Endothelial cell (in vitro differentiated cells): Measurements from ENCODE around the gene FXYD6. TPM values are rescaled to one million over a fixed set of nuclear protein-coding genes. Genes with fewer than 3 reads are reported as not detected.

Experiments
- DNase-seq: peaks from one replicate; pipeline ENCODE4 v3.0.0; 2021; ENCODE audit warnings: low spot score
- H3K27ac Mint-ChIP-seq: one replicate; pipeline ENCODE4 v1.8.0; 2021; ENCODE audit warnings: mixed read lengths, inconsistent platforms; ENCODE audit not compliant: unreplicated experiment
- H3K27me3 Mint-ChIP-seq: one replicate; pipeline ENCODE4 v1.8.0; 2021; ENCODE audit warnings: mild to moderate bottlenecking, moderate library complexity, mixed read lengths, inconsistent platforms; ENCODE audit not compliant: unreplicated experiment
- H3K36me3 Mint-ChIP-seq: one replicate; pipeline ENCODE4 v1.8.0; 2021; ENCODE audit warnings: mild to moderate bottlenecking, low read depth, mixed read lengths, inconsistent platforms; ENCODE audit not compliant: unreplicated experiment
- H3K4me1 Mint-ChIP-seq: one replicate; pipeline ENCODE4 v1.8.0; 2021; ENCODE audit warnings: mild to moderate bottlenecking, mixed read lengths, inconsistent platforms; ENCODE audit not compliant: unreplicated experiment
- H3K4me3 Mint-ChIP-seq: one replicate; pipeline ENCODE4 v1.8.0; 2021; ENCODE audit warnings: mild to moderate bottlenecking, mixed read lengths, inconsistent platforms; ENCODE audit not compliant: unreplicated experiment
- H3K9me3 Mint-ChIP-seq: one replicate; pipeline ENCODE4 v1.8.0; 2021; ENCODE audit warnings: mixed read lengths, inconsistent platforms; ENCODE audit not compliant: unreplicated experiment
- total RNA-seq: library from RNA; stranded (reverse); fragmentation: NEBNext Ultra II Directional; extraction: Animal tissue kit (Norgen Biotek cat#: 25700); gene quantifications from one replicate; pipeline ENCODE4 v1.2.1, GENCODE V29; 2021; ENCODE audit not compliant: unreplicated experiment
- TF ChIP-seq, protein P1 (sequence below): fragments of 200-600 bp; sonication (generic); IDR thresholded peaks from one replicate; pipeline ENCODE4 v1.5.0; 2021; ENCODE audit warnings: antibody characterized with exemption; ENCODE audit not compliant: unreplicated experiment

The FXYD6 gene
- total RNA-seq, 1 donor from 2014 or later = 18.1 TPM

DNA sequence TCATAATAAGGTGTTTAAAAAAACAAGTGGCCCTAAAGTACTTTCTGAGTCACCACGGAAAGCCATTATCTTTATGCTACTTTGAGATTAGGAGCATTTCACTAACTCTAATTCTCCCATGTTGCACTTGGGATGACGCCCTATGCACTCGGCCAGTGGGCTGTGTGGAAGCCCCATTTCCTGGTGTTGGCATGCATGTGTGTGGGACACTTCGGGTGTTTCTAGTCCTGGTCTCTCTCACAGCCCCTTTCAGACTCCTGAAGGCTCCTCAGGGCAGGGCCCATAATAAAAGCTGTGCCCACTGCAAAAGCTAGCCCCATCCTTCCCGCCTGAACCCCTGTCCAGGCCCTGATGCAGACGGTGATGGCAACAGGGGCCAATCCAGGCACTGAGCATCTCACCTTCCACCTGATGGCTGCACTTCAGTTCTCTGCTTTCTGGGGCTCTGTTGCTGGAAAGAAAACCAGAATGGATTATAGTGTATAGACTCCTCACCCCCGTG, 37.0 kb downstream of the FXYD6 start:
- TF ChIP-seq, protein P1, sequence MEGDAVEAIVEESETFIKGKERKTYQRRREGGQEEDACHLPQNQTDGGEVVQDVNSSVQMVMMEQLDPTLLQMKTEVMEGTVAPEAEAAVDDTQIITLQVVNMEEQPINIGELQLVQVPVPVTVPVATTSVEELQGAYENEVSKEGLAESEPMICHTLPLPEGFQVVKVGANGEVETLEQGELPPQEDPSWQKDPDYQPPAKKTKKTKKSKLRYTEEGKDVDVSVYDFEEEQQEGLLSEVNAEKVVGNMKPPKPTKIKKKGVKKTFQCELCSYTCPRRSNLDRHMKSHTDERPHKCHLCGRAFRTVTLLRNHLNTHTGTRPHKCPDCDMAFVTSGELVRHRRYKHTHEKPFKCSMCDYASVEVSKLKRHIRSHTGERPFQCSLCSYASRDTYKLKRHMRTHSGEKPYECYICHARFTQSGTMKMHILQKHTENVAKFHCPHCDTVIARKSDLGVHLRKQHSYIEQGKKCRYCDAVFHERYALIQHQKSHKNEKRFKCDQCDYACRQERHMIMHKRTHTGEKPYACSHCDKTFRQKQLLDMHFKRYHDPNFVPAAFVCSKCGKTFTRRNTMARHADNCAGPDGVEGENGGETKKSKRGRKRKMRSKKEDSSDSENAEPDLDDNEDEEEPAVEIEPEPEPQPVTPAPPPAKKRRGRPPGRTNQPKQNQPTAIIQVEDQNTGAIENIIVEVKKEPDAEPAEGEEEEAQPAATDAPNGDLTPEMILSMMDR = no peak
- DNase-seq = no peak
- H3K27me3 Mint-ChIP-seq = peaks cover 1% of the 10 kb centered on the region
- H3K4me3 Mint-ChIP-seq = no peak overlapping the region
- no peaks in the 10 kb centered on the region for H3K9me3 Mint-ChIP-seq
- H3K27ac Mint-ChIP-seq = no peak overlapping the region
- H3K36me3 Mint-ChIP-seq = no peaks in the 10 kb centered on the region
- no peaks in the 10 kb centered on the region for H3K4me1 Mint-ChIP-seq

DNA sequence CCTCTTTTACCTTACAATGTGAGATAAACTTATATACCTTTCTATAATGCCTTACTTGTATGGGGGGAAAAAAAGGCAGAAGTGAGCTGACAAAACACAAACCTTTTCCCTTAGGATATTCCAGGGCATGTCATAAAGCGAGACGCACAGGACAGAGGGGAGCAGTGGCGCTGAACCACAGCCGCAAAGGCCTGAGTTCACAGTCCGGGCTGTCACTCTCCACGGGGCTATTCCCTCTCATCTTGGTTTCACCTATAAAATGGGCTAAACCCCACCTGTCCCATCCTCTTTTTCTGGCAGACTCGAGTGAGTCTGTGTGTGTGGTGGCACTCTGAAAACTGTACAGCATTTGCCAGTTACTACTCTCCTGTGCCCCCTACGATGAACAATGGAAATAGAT, 37.6 kb downstream of the FXYD6 start:
- H3K27me3 Mint-ChIP-seq = peaks cover 1% of the 10 kb centered on the region
- no peak overlapping the region for H3K27ac Mint-ChIP-seq
- H3K36me3 Mint-ChIP-seq = no peaks in the 10 kb centered on the region
- no peaks in the 10 kb centered on the region for H3K4me1 Mint-ChIP-seq
- H3K4me3 Mint-ChIP-seq = no peak overlapping the region
- DNase-seq = no peak
- TF ChIP-seq, protein P1 = no peak
- no peaks in the 10 kb centered on the region for H3K9me3 Mint-ChIP-seq

DNA sequence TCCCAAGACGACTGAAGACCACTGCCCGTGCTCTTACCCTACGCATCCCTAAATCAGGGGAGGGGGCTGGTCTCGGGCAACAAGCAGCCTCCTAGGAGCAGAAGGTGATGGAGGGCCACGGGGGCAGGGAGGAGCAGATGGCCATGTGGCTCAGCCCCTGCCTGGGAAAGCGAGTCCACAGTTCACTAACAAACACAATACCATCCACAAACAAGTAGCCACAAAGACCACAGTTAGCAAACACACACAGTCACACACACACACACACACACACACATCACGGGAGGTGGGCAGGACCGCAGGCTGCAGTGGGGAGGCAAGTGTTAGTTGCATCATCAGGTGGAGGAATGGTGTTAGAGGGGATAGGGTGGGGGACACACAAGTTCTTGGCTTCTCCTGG, 38.7 kb downstream of the FXYD6 start:
- TF ChIP-seq, protein P1 = no peak
- no peaks in the 10 kb centered on the region for H3K9me3 Mint-ChIP-seq

DNA sequence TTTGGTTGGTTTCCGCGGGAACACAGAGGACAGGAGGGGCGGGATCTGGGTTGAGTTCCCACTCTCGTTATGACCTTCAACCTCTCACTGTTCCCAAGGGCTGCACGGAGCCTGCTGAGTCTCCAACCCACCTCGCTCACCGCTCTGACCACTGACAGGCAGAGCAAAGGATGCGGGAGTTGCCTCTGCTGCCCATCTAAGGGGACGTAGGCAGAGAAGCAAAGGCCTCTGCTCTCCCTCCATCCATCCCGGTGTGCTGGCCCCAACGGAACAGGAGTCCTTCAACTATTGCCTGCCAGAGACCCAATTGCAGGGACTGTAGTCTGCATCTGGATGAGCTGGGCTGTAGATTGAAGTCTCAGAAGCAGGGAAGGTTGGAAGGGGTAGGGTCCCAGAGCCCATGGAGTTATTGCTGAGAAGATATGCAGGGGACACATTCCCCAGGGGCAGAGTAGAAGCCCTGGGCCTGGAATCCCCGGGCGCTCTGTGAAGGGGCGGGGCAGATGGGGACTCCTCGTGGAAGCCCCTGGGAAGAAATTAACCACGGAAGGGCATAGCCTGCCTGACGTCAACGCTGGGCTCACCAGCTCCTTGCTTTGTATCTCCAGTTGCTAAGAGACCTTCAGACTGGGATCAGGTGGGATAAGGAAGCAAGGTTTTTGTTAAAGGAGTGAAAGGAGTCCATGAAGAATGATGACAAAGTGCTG, 39.2 kb downstream of the FXYD6 start:
- Mint-ChIP-seq H3K27me3 (peaks cover 1% of the 10 kb centered on the region), H3K4me1 (no peaks in the 10 kb centered on the region), H3K36me3 (no peaks in the 10 kb centered on the region), H3K27ac (no peak overlapping the region), H3K9me3 (no peaks in the 10 kb centered on the region), H3K4me3 (no peak overlapping the region)
- DNase-seq = no peak
- TF ChIP-seq, protein P1 = no peak

More for the DNA sequence above, 38.7 kb downstream of the FXYD6 start:
- Mint-ChIP-seq H3K27me3 (peaks cover 1% of the 10 kb centered on the region), H3K27ac (no peak overlapping the region), H3K4me1 (no peaks in the 10 kb centered on the region), H3K4me3 (no peak overlapping the region), H3K36me3 (no peaks in the 10 kb centered on the region)
- DNase-seq = no peak
